HUES64 (cell line): ENCODE results near the gene PHPT1.
"Not testable (repeated sequence)": the region's sequence is repeated elsewhere in the genome, so short reads cannot be mapped to it uniquely, and the experiment has no call there.

Source experiments
- H3K27ac ChIP-seq: 2 replicates; pipeline ENCODE4 v1.7.0; 2013; ENCODE audit warnings: low read depth, low read length, inconsistent platforms
- H3K27me3 ChIP-seq: 2 replicates; pipeline ENCODE4 v1.6.1; 2013; ENCODE audit warnings: mild to moderate bottlenecking, low read length; ENCODE audit not compliant: insufficient read depth
- H3K36me3 ChIP-seq: 2 replicates; pipeline ENCODE4 v1.6.1; 2013; ENCODE audit warnings: mild to moderate bottlenecking, low read length; ENCODE audit not compliant: insufficient read depth
- H3K4me1 ChIP-seq: 2 replicates; pipeline ENCODE4 v1.6.1; 2013; ENCODE audit warnings: mild to moderate bottlenecking, low read length, moderate library complexity; ENCODE audit not compliant: insufficient read depth
- H3K4me3 ChIP-seq: 2 replicates; pipeline ENCODE4 v1.5.1; 2013; ENCODE audit warnings: mild to moderate bottlenecking, low read length, moderate library complexity
- H3K9ac ChIP-seq: 2 replicates; pipeline ENCODE4 v1.6.1; 2013; ENCODE audit warnings: mild to moderate bottlenecking, low read depth, low read length
- H3K9me3 ChIP-seq: 2 replicates; pipeline ENCODE4 v1.6.1; 2013; ENCODE audit warnings: low read depth, low read length; ENCODE audit not compliant: insufficient read depth
- WGBS: fragments of 150-250, 120-280 bp; methylation state at CpG from one replicate; pipeline ENCODE4 v1.1.7; 2013; ENCODE audit warnings: missing lambda C conversion rate; 5-methylcytosine and 5-hydroxymethylcytosine counted together

The PHPT1 gene

GRCh38 chr9:136840877-136841645, 8.1 kb upstream of the PHPT1 start:
- H3K36me3 ChIP-seq: peaks cover 15% of the 10 kb centered on the region

GRCh38 chr9:136841646-136842379, 7.4 kb upstream of the PHPT1 start:
- WGBS: 61% methylated on average over 16 of the region's 16 CpGs
- not testable (repeated sequence) for H3K4me3 ChIP-seq, H3K9me3 ChIP-seq, H3K4me1 ChIP-seq, H3K27me3 ChIP-seq, H3K9ac ChIP-seq
- Histone ChIP-seq H3K36me3 (peaks cover 13% of the 10 kb centered on the region), H3K27ac (peak overlapping the region; percentile 49; the same call in 1 of the 2 replicates)

More at GRCh38 chr9:136840877-136841645, 8.1 kb upstream of the PHPT1 start:
- no peak overlapping the region; the same call in 1 of the 2 replicates for H3K9ac ChIP-seq
- no peaks in the 10 kb centered on the region for H3K9me3 ChIP-seq
- no peak overlapping the region for H3K4me3 ChIP-seq
- H3K27ac ChIP-seq: peak overlapping the region; percentile 49; the same call in 1 of the 2 replicates
- H3K27me3 ChIP-seq: no peaks in the 10 kb centered on the region
- WGBS: 76% methylated on average over 28 of the region's 28 CpGs
- peaks cover 9% of the 10 kb centered on the region; the same call in 1 of the 2 replicates for H3K4me1 ChIP-seq

DNA sequence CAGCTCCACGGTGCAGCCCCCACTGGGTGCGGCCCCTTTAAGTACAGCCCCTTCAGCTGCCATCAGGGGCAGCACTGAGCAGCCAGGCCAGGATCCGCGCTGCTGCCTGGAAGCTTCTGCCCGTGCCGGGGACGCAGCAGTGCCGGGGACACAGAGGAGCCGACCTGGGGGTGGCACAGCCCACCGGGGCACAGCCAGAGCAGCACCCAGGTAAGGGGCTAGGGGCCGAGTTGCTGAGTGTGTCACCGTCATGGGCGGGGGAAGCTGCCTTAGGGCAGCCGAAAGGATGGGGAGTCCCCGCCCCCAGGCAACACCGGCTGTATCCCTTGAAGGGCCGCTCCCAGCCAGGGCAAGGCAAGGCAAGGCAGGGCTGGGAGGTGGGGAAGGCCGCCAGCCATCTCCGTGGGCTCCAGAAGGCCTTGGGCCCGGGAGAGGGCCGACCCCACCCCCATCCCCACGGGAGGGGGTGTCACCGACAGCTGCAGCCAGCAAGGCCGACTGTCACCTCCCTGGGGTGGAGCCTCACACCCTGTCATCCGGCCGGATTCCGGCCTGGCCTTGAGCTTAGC, 6.7 kb upstream of the PHPT1 start, which contains the start of gene AJM1:
TSS of gene AJM1 (plus strand) at position 99 of the 569 bp plus-strand sequence. CDS start 1,937 bp downstream, outside the sequence.
- H3K9ac ChIP-seq: not testable (repeated sequence)
- H3K4me3 ChIP-seq: peak within 1 kb of the TSS; percentile 28

GRCh38 chr9:136843159-136843800, 5.9 kb upstream of the PHPT1 start:
- H3K27ac ChIP-seq, H3K4me3 ChIP-seq, H3K4me1 ChIP-seq, H3K9me3 ChIP-seq, H3K9ac ChIP-seq, H3K27me3 ChIP-seq: not testable (repeated sequence)
- WGBS: 59% methylated on average over 21 of the region's 21 CpGs
- peaks cover 13% of the 10 kb centered on the region for H3K36me3 ChIP-seq

More for the DNA sequence above, 6.7 kb upstream of the PHPT1 start, which contains the start of gene AJM1:
- H3K27ac ChIP-seq: peak within 1 kb of the TSS; percentile 49; the same call in 1 of the 2 replicates
- WGBS: 4% methylated on average over 19 of the region's 27 CpGs
- peaks cover 13% of the 10 kb centered on the region for H3K36me3 ChIP-seq
- not testable (repeated sequence) for H3K27me3 ChIP-seq, H3K4me1 ChIP-seq, H3K9me3 ChIP-seq

DNA sequence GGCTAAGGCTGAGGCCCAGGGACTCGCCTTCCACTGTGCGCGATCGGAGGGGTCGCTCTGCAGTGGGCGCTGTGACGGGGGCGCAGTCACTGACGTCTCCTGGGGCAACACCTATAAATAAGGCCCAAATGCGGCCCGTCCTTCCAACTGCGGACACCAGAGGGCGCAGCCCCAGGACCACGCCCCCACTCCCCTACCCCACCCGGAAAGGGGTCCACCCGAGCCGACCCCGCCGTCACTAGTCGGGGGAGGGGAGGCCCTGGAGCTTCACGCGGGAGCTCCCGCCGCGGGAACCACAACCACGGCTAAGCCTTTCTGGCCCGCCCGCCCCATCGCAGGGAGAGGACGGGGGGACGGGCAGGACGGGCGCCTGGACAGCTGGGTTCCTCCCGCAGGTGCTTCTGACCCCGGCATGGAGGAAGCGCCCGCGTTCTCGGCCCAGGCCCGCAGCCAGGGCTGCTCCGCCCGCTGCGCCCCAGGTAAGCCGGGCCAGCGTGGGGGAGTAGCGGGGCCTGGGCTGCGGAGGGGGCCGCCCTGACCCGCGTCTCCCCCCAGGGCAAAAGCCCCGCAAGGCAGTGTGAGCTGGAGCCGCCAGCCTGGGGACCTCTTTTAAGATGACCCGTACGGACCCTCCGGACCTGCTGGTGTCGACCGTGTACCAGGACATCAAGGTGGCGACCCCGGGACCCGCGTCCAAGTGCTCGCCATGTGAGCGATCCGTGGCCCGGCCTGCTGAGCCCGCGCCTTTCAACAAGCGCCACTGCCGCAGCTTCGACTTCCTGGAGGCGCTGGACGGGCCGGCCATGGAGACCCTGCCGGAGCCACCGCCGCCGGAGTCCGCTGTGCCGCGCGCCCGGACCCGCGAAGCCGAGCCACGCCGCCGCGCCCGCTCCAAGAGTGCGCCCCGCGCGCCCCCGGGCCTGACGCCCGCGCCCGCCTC, 5.1 kb upstream of the PHPT1 start:
- not testable (repeated sequence) for H3K9ac ChIP-seq, H3K27ac ChIP-seq, H3K4me1 ChIP-seq, H3K27me3 ChIP-seq, H3K4me3 ChIP-seq, H3K9me3 ChIP-seq
- 56% methylated on average over 99 of the region's 99 CpGs for WGBS
- H3K36me3 ChIP-seq: peaks cover 11% of the 10 kb centered on the region

GRCh38 chr9:136844761-136845464, 4.3 kb upstream of the PHPT1 start:
- Histone ChIP-seq H3K36me3 (peaks cover 3% of the 10 kb centered on the region), H3K9me3 (no peaks in the 10 kb centered on the region), H3K9ac (no peak overlapping the region), H3K27ac (no peak overlapping the region), H3K4me1 (peaks cover 9% of the 10 kb centered on the region; the same call in 1 of the 2 replicates), H3K4me3 (no peak overlapping the region), H3K27me3 (peaks cover 5% of the 10 kb centered on the region)
- WGBS: 82% methylated on average over 88 of the region's 88 CpGs

DNA sequence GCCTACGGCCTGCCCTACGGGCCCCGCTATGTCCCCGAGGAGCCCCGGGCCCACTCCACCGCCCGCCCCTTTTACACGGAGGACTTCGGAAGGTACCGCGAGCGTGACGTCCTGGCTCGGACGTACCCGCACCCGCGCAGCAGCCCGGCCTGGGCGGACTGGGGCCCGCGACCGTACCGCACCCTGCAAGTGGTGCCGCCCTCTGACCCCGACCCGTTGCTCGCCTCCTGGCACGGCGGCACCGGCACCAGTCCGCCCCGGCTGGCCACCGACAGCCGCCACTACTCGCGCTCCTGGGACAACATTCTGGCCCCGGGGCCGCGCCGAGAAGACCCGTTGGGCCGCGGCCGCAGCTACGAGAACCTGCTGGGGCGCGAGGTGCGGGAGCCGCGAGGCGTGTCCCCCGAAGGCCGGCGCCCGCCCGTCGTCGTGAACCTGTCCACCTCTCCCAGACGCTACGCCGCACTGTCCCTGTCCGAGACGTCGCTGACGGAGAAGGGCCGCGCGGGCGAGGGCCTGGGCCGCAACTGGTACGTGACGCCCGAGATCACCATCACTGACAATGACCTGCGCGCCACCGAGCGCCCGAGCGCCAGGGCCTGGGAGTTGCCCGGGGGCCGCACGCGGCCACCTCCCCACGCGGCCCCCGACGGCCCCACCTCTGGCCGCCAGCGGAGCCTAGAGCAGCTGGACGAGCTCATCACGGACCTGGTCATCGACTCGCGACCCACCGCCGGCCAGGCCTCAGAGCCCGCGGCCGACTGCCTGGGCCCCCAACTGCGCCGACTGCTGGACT, 3.5 kb upstream of the PHPT1 start:
- Histone ChIP-seq H3K36me3 (peaks cover 5% of the 10 kb centered on the region), H3K9me3 (no peaks in the 10 kb centered on the region), H3K9ac (no peak overlapping the region), H3K27me3 (peaks cover 5% of the 10 kb centered on the region), H3K4me3 (no peak overlapping the region), H3K27ac (no peak overlapping the region), H3K4me1 (peaks cover 9% of the 10 kb centered on the region; the same call in 1 of the 2 replicates)
- 96% methylated on average over 102 of the region's 102 CpGs for WGBS

DNA sequence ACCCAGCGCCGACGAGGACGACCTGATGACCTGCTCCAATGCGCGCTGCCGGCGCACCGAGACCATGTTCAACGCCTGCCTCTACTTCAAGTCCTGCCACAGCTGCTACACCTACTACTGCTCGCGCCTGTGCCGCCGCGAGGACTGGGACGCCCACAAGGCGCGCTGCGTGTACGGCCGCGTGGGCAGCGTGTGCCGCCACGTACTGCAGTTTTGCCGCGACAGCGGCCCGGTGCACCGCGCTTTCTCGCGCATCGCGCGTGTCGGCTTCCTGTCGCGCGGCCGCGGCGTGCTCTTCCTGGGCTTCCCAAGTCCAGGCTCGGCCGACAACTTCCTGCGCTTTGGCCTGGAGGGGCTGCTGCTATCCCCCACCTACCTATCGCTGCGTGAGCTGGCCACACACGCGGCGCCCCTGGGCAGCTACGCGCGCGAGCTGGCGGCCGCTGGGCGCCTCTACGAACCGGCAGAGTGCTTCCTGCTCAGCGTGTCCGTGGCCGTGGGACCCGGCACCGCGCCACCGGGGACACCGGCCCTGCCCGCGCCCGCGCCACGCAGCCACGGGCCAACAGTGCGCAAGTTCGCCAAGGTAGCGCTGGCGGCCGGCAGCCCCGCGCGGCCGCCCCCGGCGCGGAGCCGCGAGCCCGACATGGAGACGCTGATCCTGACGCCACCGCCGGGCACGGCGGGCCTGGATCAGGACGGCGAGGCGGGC, 2.7 kb upstream of the PHPT1 start:
- 77% methylated on average over 98 of the region's 98 CpGs for WGBS
- Histone ChIP-seq H3K36me3 (peaks cover 14% of the 10 kb centered on the region), H3K4me3 (peak overlapping the region; percentile 60), H3K27ac (no peak overlapping the region; the same call in 1 of the 2 replicates), H3K9me3 (no peaks in the 10 kb centered on the region), H3K9ac (peak overlapping the region; percentile 67), H3K4me1 (peaks cover 2% of the 10 kb centered on the region; the same call in 1 of the 2 replicates), H3K27me3 (peaks cover 5% of the 10 kb centered on the region)
